HG02571 (cell line): Measurements from ENCODE around the gene USP44.
"Not testable (repeated sequence)": the region's sequence is repeated elsewhere in the genome, so short reads cannot be mapped to it uniquely, and the experiment has no call there.

ENCODE experiments used
- ATAC-seq: cut with Tn5 transposase; IDR thresholded peaks from one replicate; pipeline ENCODE4 v1.9.1; 2021; ENCODE audit warnings: mild to moderate bottlenecking, moderate library complexity; ENCODE audit not compliant: unreplicated experiment

Gene USP44

DNA sequence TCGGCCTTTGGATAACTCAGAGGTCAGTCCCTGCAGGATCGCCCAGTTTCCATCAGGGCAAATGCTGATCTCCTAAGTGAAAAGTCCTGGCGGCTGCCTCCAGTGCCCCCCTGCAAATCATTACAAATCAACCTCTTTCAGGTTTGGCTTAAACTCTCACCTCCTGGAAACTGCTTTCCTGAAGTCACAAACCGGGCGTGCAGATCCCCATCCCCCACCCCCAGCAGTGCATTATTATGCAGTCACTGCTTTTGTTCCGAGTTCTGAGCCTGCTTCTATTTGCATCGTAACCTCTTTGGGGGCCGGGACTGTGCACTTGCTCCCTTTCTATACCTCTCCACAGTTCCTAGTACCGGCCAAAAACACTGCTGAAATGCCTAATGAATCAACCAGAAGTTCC is at the start of gene USP44:
Gene USP44, minus strand, starts transcription at position 172 of the 400 bp plus-strand sequence. CDS start 17,220 bp downstream, outside the sequence.
- no peak for ATAC-seq

DNA sequence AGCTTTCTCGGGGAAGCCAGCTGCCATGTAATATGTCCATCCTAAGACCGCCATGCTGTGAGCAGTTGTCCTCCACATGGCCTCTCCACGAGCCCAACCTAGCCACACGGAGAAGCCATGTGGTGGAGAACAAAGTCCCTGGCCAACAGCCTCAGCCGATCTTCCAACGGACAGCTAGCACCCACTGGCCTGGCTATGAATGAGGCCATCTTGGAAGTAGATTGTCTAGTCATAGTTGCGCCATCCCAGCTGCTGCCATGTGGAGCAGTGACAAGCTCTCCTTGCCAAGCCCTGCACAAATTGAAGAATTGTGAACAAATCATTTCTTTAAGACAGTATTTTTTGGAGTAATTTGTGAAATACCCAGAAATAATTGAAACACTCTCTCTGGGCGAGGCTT is 49.3 kb upstream of the USP44 start:
- ATAC-seq: no peak

DNA sequence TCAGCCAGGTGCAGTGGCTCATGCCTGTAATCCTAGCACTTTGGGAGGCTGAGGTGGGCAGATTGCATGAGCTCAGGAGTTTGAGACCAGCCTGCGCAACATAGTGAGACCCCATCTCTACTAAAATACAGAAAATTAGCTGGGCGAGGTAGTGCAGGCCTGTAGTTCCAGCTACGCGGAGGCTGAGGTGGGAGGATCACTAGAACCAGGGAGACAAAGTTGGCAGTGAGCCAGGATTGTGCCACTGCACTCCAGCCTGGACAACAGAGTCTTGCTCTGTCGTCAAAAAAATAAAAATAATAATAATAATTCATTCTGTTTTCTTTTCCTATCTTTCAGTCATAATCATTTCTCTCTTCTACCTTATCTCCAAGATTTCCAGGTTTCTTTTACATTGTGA is 48.6 kb upstream of the USP44 start:
- ATAC-seq: no peak

DNA sequence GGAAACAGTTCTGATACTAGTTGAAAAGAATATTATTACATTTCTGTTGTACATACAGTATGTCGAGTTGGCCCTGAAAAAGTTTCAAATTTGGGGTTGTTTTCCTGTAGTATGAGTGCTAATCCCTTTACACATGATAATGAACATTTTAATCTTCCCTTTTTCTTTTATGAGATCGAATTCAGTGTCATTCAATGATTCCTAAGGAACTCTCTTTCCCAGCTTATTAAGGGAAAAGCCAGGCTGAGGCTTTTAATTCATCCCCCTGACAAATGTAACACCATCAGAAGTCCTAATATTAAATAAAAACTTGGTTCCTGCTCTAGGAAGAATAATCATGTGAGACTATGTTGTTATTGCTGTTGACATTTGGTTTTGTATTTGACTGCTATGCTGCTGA is 42.9 kb upstream of the USP44 start:
- no peak for ATAC-seq

DNA sequence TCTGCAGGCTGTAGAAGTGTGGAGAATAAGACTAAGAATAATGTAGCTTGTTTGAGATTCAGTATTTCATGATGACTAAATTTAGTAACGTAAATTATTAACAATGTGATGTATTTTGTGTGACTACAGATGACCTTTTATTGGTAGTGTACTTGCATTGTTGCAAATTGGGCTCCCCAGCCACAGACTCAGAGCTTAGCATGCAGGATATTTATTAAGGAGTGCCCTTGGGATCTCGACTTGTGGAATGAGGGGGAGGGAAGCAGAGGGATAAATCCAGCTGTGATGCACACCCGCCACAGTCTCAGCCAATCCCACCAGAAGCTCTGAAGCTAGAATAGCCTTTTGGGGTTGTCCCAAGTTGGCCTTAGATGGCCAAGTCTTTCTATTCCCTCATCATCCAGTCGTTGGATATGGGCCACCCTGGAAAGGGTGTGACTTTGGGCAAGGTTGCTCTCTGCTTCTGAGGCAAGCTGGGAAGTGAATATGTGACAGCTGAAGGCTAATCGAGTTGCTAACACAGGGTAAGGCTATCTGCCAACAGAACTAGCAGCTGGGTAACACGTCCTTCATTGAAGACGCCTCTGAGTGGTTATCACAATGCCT is 42.1 kb upstream of the USP44 start:
- no peak for ATAC-seq

DNA sequence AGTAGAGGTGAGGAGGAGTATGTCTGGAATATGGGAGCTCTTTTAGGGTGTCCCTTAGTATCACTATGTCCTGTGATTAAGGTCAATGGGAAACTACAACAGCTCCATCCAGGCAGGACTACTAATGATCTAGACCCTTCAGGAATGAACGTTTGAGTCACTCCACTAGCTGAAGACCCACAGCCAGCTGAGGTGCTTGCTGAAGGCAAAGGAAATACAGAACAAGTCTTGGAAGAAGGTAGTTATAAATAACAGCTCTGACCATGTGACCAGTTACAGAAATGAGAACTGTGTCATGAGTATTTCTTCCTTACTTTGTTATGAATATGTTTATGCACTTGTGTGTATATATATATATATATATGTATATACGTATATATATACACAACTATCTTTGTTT is 40.5 kb upstream of the USP44 start:
- ATAC-seq: no peak

DNA sequence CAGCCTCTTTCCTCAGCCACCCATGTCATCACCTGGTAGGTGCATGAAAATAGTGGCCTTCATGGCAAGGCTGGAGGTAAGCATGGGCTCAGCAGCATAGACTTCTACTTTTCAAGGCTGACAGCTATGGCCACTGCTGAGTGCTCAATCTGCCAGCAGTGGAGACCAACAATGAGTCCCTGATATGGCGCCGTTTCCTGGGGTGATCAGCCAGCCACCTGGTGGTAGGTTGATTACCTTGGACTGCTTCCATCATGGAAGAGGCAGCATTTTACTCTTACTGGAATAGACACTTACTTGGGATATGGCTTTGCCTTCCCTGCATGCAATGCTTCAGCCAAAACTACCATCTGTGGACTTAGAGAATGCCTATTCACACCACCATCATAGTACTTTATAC is 39.5 kb upstream of the USP44 start:
- ATAC-seq: no peak

DNA sequence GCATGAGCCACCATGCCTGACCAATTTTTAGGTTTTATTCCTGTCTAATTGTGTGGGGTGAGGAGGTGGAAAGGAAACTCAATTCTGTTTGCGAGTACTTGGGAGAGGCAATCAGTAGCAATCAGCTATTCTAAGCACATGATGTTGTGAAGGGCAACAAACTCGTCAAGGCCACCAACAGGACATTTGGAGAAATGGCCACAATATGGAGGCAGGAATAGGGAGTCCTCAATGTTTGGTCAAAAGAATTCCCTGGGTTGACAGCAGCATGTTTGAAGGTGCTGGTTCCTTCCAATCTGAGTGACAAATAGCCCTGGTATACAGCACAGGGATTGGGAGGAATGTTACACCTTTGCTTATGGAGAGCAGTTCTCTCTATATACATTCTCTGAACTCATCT is 32.7 kb upstream of the USP44 start:
- ATAC-seq: no peak

DNA sequence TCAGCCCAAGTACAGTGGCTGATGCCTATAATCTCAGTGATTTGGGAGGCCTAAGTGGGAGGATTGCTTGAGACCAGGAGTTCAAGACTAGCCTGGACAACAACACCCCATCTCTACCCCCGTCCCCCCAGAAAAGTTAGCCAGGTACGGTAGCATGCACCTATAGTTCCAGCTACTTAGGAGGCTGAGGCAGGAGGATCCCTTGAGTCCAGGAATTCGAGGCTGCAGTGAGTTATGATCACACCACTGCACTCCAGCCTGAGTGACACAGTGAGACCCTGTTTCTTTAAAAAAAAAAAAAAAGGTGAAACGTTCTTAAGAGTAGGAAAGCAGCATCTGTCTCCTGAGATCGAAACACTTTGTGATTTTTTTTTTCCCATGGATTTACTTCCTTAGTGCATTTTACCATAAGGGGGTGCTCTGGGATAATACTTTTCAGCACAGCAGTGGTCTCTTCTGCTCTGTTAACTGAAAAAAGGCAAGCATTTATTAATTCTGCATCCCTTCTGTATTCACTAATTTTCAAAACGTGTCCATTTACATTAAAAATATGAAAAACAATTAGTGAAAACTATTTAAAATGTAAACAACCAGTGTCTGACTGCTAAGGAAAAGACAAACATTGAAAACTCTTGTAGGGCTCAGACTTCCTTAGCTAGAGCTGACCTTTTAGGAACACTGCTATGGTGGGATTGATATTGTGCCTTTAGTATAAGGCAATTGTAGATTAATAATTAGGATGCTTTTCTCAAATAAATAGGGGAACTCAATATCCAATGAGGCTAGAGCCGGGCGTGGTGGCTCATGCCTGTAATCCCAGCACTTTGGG is 31.2 kb upstream of the USP44 start:
- no peak for ATAC-seq

DNA sequence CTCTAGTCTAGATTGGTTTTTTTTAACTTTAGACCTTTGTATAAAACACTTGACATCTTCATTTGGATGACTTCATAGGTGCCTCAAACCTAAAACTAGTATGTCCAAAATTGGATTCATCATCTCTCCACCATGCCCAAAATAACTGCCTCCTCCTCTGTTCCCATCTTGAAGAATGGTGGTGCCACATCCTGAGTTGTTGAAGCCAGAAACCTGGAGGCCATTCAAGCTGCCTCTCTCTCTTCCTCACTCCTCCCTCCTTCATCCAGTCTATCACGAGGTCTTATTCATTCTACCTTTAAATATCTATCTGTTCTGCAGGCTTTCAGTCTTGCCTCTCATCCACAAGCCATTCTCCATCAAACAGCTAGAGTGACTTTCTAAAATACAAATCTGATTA is 26.5 kb upstream of the USP44 start:
- ATAC-seq: no peak

DNA sequence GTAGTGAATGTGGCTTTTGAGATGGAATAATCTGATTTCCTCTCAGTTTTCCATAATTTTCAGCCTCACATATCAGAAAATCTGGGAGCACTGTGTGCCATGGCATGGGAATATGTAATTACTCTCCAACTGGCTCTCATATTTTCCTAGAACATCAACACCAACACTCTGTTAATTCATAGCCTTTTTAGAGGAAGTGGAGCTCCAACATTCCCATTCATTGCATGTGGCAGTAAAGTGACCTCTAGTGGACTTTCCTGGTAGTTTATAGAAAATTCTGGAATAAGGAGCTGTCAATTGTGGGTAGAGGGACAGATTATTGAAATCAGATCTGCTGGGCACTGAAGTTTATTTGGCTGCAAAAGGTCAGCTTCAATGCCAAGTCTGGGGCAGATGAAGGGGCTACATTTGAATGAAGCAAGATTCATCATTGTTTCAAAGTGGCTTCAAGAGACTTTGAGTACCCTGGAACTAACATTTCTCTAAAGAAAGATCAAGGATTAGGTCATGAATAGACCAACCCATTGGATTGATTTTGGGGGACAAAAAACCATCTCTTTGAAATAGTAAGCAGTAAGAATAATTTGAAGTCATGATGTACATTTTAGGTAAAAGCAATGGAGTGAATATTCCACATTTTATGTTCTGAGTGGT is 23.6 kb upstream of the USP44 start:
- ATAC-seq: no peak

DNA sequence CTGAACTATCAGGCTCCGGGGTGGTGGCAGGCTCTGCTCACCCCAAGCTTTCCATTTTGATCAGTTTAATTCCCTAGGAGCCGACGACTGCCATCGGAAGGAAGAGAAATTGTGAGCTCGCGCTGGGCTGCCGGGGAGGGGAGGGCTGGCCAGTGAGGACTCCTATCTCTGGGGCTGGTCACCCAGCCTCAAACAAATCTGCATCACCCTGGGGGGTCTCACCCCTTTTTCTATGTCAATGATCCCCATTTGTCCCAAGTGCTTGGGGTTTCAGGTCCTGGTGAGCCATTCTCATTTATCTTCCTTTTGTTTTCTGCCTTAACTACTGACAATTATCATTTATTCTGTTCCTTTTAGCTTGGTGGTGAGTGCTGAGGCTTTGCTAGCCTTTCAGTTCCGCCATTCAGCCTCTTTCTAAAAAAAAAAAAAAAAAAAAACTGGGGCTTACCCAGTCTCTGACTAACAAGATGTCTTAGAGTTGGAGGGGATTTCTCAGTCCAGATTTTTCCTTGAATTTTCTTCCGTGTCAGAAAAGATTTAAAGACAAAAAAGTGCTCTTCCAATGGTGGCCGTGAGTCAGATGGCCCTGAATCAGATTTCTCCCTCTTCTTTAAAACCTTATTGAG is 22.8 kb upstream of the USP44 start:
- ATAC-seq: peak; percentile 44

DNA sequence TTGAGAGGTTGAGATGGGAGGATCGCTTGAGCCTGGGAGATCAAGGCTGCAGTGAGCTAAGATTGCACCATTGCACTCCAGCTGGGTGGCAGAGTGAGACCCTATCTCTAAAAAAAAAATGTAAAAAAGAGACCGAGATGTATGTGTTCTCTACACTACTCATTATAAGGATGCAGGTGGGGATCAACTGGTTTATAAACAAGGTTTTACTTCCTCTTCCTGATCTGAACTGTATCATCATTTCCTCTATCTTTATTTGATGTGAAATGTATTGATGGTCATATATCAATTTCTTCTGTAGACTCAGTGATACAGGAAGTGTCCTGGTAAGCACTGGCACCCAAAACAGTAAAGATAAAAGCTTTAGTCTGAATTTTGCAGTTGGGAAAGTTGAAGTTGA is 20.1 kb upstream of the USP44 start:
- no peak for ATAC-seq

DNA sequence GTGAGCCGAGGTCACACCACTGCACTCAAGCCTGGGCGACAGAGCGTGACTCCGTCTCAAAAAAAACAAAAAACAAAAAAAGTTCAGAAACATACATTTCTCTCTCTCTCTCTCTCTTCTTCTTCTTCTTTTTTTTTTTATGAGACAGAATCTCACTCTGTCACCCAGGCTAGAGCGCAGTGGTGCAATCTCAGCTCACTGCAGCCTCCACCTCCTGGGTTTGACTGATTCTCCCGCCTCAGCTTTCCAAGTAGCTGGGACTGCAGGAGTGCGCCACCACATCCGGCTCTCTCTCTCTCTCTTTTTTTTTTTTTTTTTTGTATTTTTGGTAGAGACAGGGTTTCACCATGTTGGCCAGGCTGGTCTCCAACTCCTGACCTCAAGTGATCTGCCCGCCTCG is 16.8 kb upstream of the USP44 start:
- ATAC-seq: not testable (repeated sequence)

DNA sequence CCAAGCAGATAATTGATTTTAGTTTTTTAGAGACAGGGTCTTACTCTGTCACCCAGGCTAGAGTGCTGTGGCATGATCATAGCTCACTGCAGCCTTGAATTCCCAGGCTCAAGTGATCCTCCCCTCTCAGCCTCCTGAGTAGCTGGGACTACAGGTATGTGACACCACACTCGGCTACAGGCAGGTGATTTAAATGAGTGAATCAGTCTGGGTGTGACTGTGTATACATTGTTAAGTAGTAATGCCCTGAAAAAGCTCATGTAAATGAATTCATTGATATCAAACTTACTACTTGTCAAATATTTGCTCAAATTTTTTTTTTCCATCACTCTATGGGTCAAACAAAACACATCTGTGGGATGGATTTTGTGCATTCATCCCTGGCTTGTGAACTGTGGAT is 6.3 kb upstream of the USP44 start:
- no peak for ATAC-seq

DNA sequence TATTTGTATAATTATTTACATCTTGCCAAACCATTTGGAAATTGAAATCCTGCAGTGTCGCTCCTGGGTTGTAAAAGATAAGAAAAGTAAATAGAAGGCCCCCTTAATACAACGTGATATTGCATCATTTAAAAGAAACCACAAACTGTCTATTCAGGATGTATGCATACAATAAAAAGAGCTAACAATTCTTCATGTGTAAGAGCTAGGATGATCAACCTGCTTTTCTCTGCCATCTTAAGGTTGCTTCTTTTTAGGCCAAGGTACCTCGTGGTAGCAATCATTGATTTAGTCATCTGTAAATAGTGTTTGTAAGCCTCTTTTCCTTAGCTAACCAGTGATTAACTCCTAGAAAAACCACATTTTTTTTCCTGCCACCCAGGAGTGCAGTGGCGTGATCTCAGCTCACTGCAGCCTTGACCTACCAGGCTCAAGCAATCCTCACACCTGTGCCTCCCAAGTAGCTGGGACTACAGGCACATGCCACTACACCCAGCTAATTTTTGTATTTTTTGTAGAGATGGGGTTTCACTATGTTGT is 3.3 kb upstream of the USP44 start:
- no peak for ATAC-seq

DNA sequence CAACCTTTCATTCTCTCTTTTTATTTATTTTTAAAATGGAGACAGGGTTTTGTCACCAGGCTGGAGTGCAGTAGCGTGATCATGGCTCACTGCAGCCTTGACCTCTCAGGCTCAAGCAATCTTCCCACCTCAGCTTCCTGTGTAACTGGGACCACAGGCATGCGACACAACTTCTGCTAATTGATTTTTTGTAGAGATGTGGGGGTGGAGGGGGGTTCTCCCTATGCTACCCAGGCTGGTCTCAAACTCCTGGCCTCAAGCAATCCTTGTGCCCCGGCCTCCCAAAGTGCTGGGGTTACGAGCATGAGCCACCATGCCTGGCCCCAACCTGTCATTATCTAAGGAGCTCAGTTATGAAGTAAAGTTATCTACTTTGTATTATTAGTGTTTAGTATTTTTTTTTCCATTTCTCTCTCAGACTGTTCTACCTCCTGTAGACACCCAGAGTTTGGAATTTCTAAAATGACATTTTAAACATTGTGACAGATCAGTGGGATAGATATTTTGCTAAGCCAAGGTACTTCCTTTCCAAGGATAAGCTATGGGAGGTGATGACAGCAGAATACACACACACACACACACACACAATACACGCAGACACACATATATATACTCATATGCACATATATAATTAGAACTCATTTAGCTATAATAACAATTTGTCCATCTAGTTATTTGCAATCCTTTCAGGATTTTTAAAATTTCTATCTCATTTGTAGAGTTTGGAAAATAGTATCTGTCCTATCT is 2.1 kb upstream of the USP44 start:
- no peak for ATAC-seq

DNA sequence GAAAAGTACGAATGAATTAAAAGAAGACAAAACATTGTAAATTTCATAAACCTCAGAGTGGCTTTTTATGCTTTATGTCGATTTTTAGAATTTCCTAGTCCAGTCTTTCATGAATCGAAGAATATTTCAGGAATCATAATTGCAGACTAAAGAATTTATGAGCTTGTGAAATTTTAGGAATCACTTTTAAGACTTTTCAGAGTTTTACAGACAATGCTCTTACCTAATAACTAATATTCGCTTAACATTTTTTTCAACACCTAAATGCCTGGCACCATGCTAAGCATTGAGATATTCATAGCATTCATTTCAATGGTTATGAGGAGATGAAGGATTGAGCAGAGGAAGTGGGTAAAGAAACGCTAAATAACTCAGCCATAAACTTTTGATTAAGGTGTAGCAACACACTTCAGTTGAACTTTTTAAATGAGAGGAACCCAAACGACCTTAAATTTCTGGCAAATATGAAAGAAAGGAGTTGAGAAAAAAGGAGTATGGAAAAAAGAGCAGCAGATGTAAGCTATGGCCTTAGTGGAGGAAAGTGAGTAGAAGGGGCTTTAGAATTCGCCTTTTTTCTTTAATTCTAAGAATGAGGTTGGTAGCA is 739 bp upstream of the USP44 start:
- no peak for ATAC-seq

DNA sequence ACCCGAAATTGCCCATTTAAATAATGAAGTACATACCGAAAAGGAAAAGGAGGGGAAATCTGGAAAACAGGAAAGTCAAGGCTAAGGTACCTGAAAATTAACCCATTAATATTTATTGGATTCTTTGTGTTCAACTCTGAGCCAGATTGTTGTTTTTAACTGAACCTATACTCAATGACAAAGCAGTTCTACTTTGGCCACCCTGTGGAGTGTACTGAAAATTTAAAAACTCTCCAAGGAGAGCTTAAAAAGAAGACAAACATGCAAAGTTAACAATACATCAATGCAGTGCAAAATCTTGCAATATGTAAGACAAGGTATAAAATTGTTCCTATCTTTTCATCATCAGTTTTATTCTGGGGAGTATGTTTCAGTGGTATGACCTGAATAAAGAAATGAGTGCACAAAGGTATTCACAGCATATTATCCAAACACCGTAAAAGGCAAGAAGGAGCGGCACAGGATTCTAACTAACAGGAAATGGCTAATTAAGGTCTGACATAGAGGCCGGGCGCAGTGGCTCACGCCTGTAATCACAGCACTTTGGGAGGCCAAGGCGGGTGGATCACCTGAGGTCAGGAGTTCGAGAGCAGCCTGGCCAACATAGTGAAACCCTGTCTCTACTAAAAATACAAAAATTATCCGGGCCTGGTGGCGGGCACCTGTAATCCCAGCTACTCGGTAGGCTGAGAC is 1.7 kb downstream of the USP44 start:
- ATAC-seq: no peak
